ENCODE measurements around the gene ERMP1.

- TF ChIP-seq CTCF (IDR thresholded peaks at IDR 0.05; ENCODE audit: low read depth, low read length) (no peak), EZH2phosphoT487 (IDR thresholded peaks at IDR 0.05; ENCODE audit: low read depth) (no peak)
Measured at GRCh38 chr9:5835808-5836207, 2.9 kb upstream of the ERMP1 start.

Measured in OCI-LY3 (cell line).